GM12878 (cell line): ENCODE measurements around the gene CLASP1. TPM values are rescaled to one million over a fixed set of nuclear protein-coding genes. Genes with fewer than 3 reads are reported as not detected.
A peak's percentile ranks its signal among the peaks of the same experiment; 100 is the strongest.

Experiments
- ATAC-seq: fragments of 200-7000 bp; cut with Tn5 transposase; 3 replicates; pipeline ENCODE4 v1.9.1; 2020; ENCODE audit warnings: mild to moderate bottlenecking, moderate library complexity
- BruUV-seq: library from RNA; stranded (reverse); fragments of 400-500 nt; replicated peaks from 2 replicates; lab custom pipeline; 2021; lab: Mats Ljungman, UMichigan
- CTCF ChIA-PET: fragments of 300-600 bp; sonication (Branson Sonifier 250); formaldehyde crosslinking; extraction: SDS; loops from one replicate; lab custom pipeline; 2021; ENCODE audit warnings: inconsistent platforms; lab: Yijun Ruan, JAX
- POLR2A ChIA-PET: fragments of 350-600 bp; formaldehyde crosslinking; extraction: SDS; loops from one replicate; lab custom pipeline; 2021; ENCODE audit warnings: inconsistent platforms; lab: Charles Lee
- RAD21 ChIA-PET: fragments of 300-600 bp; sonication (Branson Sonifier 250); formaldehyde crosslinking; loops from one replicate; lab custom pipeline; 2023; ENCODE audit warnings: antibody characterized with exemption; ENCODE audit not compliant: unreplicated experiment; lab: Charles Lee
- SMC1A ChIA-PET: fragments of 300-600 bp; sonication (Branson Sonifier 250); formaldehyde crosslinking; loops from one replicate; lab custom pipeline; 2023; ENCODE audit not compliant: unreplicated experiment, uncharacterized antibody; lab: Charles Lee
- DNase-seq: peaks from one replicate; pipeline ENCODE4 v3.0.0-alpha.2; 2011; ENCODE audit warnings: low read depth, low spot score
- FAIRE-seq: peaks from 3 replicates; lab custom pipeline; 2011; peaks lifted over from hg19 to GRCh38; lab: Jason Lieb, UNC
- H2AFZ ChIP-seq: 2 replicates; pipeline ENCODE4 v1.6.0; 2011; ENCODE audit warnings: low read depth, low read length, control low read depth; ENCODE audit not compliant: control insufficient read depth
- H3K27ac ChIP-seq: 2 replicates; pipeline ENCODE4 v1.5.1; 2011; ENCODE audit warnings: control low read depth; ENCODE audit not compliant: control insufficient read depth, insufficient read depth
- H3K27me3 ChIP-seq, 2 experiments: replicated peaks in 1 of 2; 2 replicates each; pipeline versions ENCODE4 v1.6.0 to v1.6.1; 2011; ENCODE audit warnings: low read length in 1 of 2; ENCODE audit not compliant: control insufficient read depth in 2 of 2, insufficient read depth in 2 of 2
- H3K36me3 ChIP-seq, 2 experiments: 2 replicates each; pipeline ENCODE4 v1.5.1; 2011; ENCODE audit warnings: low read length in 1 of 2; ENCODE audit not compliant: control insufficient read depth in 2 of 2, insufficient read depth in 2 of 2
- H3K4me1 ChIP-seq: 2 replicates; pipeline ENCODE4 v1.6.1; 2011; ENCODE audit warnings: mild to moderate bottlenecking, low read length, moderate library complexity, mixed read lengths; ENCODE audit not compliant: control insufficient read depth, insufficient read depth
- H3K4me2 ChIP-seq: 2 replicates; pipeline ENCODE4 v1.6.0; 2011; ENCODE audit warnings: control low read depth; ENCODE audit not compliant: control insufficient read depth, insufficient read depth
- H3K4me3 ChIP-seq: fragments of 200-600 bp; sonication (generic); 2 replicates; pipeline ENCODE4 v1.5.1; 2016
- H3K79me2 ChIP-seq: 2 replicates; pipeline ENCODE4 v1.6.0; 2011; ENCODE audit warnings: low read length; ENCODE audit not compliant: control insufficient read depth, insufficient read depth
- H3K9ac ChIP-seq: 2 replicates; pipeline ENCODE4 v1.8.0; 2011; ENCODE audit warnings: low read length, control low read depth, mixed read lengths; ENCODE audit not compliant: control insufficient read depth, insufficient read depth
- H3K9me3 ChIP-seq: replicated peaks from 3 replicates; pipeline ENCODE4 v1.5.1; 2011; ENCODE audit warnings: mild to moderate bottlenecking, low read length; ENCODE audit not compliant: control insufficient read depth, insufficient read depth
- H4K20me1 ChIP-seq: 2 replicates; pipeline ENCODE4 v1.6.0; 2011; ENCODE audit not compliant: control insufficient read depth, insufficient read depth
- EGR1 ChIP-seq, 2 experiments: IDR thresholded peaks; 1 replicate in 1 of 2; 2 replicates in 1 of 2; pipeline ENCODE4 v1.6.1; 2011 to 2012; ENCODE audit warnings: low read depth in 2 of 2, low read length in 2 of 2, borderline replicate concordance in 1 of 2, mild to moderate bottlenecking in 1 of 2, moderate library complexity in 1 of 2
- HSF1 ChIP-seq: fragments of 150-350 bp; IDR thresholded peaks from 2 replicates; pipeline ENCODE4 v1.6.1; 2014; ENCODE audit warnings: mild to moderate bottlenecking, low read depth, low read length
- JUND ChIP-seq: IDR thresholded peaks from 2 replicates; pipeline ENCODE4 v1.6.1; 2012; ENCODE audit warnings: low read depth, mild to moderate bottlenecking, low read length, improper control_type of control experiment, moderate library complexity
- MAX ChIP-seq: IDR thresholded peaks from 2 replicates; pipeline ENCODE4 v1.6.1; 2012; ENCODE audit warnings: low read depth, low read length, improper control_type of control experiment
- MYB ChIP-seq: fragments of 150-350 bp; IDR thresholded peaks from 2 replicates; pipeline ENCODE4 v1.6.1; 2014; ENCODE audit warnings: mild to moderate bottlenecking, low read depth, low read length, borderline replicate concordance
- POLR2A ChIP-seq: IDR thresholded peaks from 2 replicates; pipeline ENCODE4 v1.6.1; 2011; ENCODE audit warnings: low read depth, mild to moderate bottlenecking, low read length
- RBBP5 ChIP-seq: fragments of 200-600 bp; sonication (generic); conservative IDR thresholded peaks from 2 replicates; pipeline ENCODE4 v1.6.1; 2016
- REST ChIP-seq: IDR thresholded peaks from 2 replicates; pipeline ENCODE4 v1.6.1; 2012; ENCODE audit warnings: mild to moderate bottlenecking, low read depth, low read length
- WGBS: methylation state at CpG from one replicate; pipeline ENCODE4 v1.1.6; 2016; ENCODE audit warnings: low lambda C conversion rate; ENCODE audit not compliant: insufficient replicate concordance, insufficient coverage; ENCODE audit errors: missing lambda C conversion rate; 5-methylcytosine and 5-hydroxymethylcytosine counted together
- in situ Hi-C: fragments of 300-500 bp; cut with MboI; formaldehyde crosslinking; loops from 9 replicates; pipeline ENCODE4 v1.14.3; 2018; ENCODE audit warnings: mixed read lengths
- intact Hi-C: fragments of 100-400 bp; cut with micrococcal nuclease; formaldehyde crosslinking; loops from one replicate; pipeline ENCODE4 v1.14.2; 2022; ENCODE audit not compliant: unreplicated experiment
- polyA plus RNA-seq, 11 experiments: library from polyadenylated mRNA; depleted of rRNA in 4 of 11; unstranded in 6 of 11; stranded (reverse) in 5 of 11; fragments of >200 nt; fragmentation: Nextera tagmentation in 4 of 11; fragmentation: Illumina TruSeq in 1 of 11; extraction: Ambion mirVana in 4 of 11; extraction: Trizol in 1 of 11; gene quantifications; 1 replicate in 1 of 11; 2 replicates in 10 of 11; pipeline versions ENCODE4 v1.2.1 to v1.2.3, GENCODE V29; 2011 to 2016; ENCODE audit warnings: inconsistent platforms in 2 of 11, missing spikeins in 2 of 11, low read depth in 1 of 11
- total RNA-seq, 4 experiments: library from RNA; depleted of rRNA in 3 of 4; stranded (reverse); fragments of >200 nt in 3 of 4; fragmentation: Illumina TruSeq in 1 of 4; extraction: Trizol in 1 of 4; gene quantifications; 2 replicates each; pipeline versions ENCODE4 v1.2.1 to v1.2.3, GENCODE V29; 2013 to 2021

The CLASP1 gene
- total and polyA plus RNA-seq, 10 of the 15 experiments (the other 5 are each of a cell fraction or from before 2014, with no cell fraction given): 1.4 to 62.4 (median 32.9) TPM

GRCh38 chr2:121532347-121532766 is 116.9 kb downstream of the CLASP1 start:
- H3K27ac ChIP-seq: no peak overlapping the region; the same call in 1 of the 2 replicates
- no peak overlapping the region for H2AFZ ChIP-seq
- no peak overlapping the region for H3K4me3 ChIP-seq
- no peak for TF ChIP-seq POLR2A
- no peak for TF ChIP-seq HSF1
- no peak for TF ChIP-seq RBBP5
- no peak for TF ChIP-seq MYB
- no peak for TF ChIP-seq JUND
- no peak for TF ChIP-seq MAX
- TF ChIP-seq EGR1 (IDR thresholded peaks at IDR 0.05; ENCODE audit: borderline replicate concordance in 1 of 2, low read depth in 2 of 2, low read length in 2 of 2): no peak
- no peak for TF ChIP-seq REST
- in situ Hi-C loops (loop anchor here (5.0 kb wide), 1 partner anchor 120 kb away; no protein-coding TSS in a partner anchor), intact Hi-C loops (loop anchor here (5.0 to 10.0 kb wide), 2 partner anchors 205 to 432 kb away; partner anchors contain the start of gene NIFK)
- no peak overlapping the region for H3K9ac ChIP-seq
- H3K9me3 ChIP-seq: no peaks in the 10 kb centered on the region
- FAIRE-seq (no peak), ATAC-seq (no peak), DNase-seq (no peak)
- H3K27me3 ChIP-seq: no peaks in the 10 kb centered on the region
- peaks cover 22% of the 10 kb centered on the region for H3K4me1 ChIP-seq
- no TSS peak for BruUV-seq
- peaks cover 71% of the 10 kb centered on the region for H3K79me2 ChIP-seq
- ChIA-PET CTCF (interaction anchor here (0.6 to 6.3 kb wide), 12 partner anchors 8 to 188 kb away, joined by 3 to 44 read pairs (median 8); no protein-coding TSS in a partner anchor), RAD21 (interaction anchor here (0.9 to 5.0 kb wide), 13 partner anchors 9 to 223 kb away, joined by 3 to 39 read pairs (median 5); partner anchors contain the start of genes CLASP1 and TSN), POLR2A (interaction anchor here (0.8 to 3.6 kb wide), 8 partner anchors 8 to 118 kb away, joined by 3 to 47 read pairs (median 8); partner anchors contain the start of gene CLASP1), SMC1A (interaction anchor here (0.7 to 5.8 kb wide), 25 partner anchors 8 to 233 kb away, joined by 3 to 52 read pairs (median 4); no protein-coding TSS in a partner anchor)
- WGBS: 76% methylated on average over 4 of the region's 4 CpGs
- H3K36me3 ChIP-seq: peaks cover 0 to 4% of the 10 kb centered on the region in 2 experiments; a peak in 1 of 4 replicates
- H4K20me1 ChIP-seq: no peaks in the 10 kb centered on the region
- peak overlapping the region; percentile 32; the same call in 1 of the 2 replicates for H3K4me2 ChIP-seq
